NB4 (cell line): Measurements from ENCODE around the gene UGGT1.

Experiments
- POLR2A ChIP-seq: IDR thresholded peaks from 2 replicates; pipeline ENCODE4 v1.6.1; 2011; ENCODE audit warnings: mild to moderate bottlenecking; ENCODE audit not compliant: insufficient read length; ENCODE audit errors: extremely low read depth
- TF ChIP-seq, protein P1 (sequence below): IDR thresholded peaks from one replicate; pipeline ENCODE4 v1.5.1; 2012; ENCODE audit warnings: low read depth, low read length
- TF ChIP-seq, protein P2 (sequence below): IDR thresholded peaks from 2 replicates; pipeline ENCODE4 v1.6.1; 2011; ENCODE audit warnings: low read depth, low read length

DNA sequence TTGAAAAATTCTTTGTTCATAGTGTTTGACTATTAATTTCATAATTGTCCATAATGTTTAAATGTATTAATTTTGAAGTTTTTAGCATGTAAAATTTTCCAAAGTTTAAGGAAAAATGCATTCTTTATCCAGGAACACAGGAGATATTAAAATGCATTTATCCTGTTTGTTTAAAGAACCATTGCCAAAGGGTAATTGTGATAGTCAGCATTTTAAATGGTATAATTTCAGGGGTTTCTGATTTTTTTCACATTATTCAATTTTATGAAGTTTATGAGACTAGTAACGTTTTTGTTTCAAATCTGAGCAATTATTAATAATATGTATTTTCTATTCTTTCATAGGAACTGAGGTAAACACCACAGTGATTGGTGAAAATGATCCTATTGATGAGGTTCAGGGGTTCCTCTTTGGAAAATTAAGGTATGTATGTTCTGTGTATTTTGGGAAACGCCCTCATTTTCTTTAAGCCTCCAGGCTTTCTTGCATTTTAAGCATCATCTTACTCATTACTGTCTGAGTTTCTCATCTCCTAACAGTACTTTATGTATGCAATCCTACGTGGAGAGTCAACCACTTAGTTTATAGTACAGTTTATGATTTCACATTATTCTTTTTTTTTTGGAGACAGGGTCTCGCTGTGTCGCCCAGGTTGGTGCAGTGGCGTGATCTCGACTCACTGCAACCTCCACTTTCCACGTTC is 25.1 kb downstream of the UGGT1 start:
- TF ChIP-seq, protein P1, sequence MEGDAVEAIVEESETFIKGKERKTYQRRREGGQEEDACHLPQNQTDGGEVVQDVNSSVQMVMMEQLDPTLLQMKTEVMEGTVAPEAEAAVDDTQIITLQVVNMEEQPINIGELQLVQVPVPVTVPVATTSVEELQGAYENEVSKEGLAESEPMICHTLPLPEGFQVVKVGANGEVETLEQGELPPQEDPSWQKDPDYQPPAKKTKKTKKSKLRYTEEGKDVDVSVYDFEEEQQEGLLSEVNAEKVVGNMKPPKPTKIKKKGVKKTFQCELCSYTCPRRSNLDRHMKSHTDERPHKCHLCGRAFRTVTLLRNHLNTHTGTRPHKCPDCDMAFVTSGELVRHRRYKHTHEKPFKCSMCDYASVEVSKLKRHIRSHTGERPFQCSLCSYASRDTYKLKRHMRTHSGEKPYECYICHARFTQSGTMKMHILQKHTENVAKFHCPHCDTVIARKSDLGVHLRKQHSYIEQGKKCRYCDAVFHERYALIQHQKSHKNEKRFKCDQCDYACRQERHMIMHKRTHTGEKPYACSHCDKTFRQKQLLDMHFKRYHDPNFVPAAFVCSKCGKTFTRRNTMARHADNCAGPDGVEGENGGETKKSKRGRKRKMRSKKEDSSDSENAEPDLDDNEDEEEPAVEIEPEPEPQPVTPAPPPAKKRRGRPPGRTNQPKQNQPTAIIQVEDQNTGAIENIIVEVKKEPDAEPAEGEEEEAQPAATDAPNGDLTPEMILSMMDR = no peak
- no peak for TF ChIP-seq POLR2A
- TF ChIP-seq, protein P2, sequence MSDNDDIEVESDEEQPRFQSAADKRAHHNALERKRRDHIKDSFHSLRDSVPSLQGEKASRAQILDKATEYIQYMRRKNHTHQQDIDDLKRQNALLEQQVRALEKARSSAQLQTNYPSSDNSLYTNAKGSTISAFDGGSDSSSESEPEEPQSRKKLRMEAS = no peak
